ENCODE results near the gene LRRC74B.

The LRRC74B gene

GRCh38 chr22:20998411-20999336, 47.1 kb upstream of the LRRC74B start:
- peaks cover 59% of the 10 kb centered on the region for H3K36me3 ChIP-seq

GRCh38 chr22:20999350-21000206, 46.2 kb upstream of the LRRC74B start:
- Histone ChIP-seq H3K27me3 (ENCODE audit: insufficient read depth, low read depth, severe bottlenecking) (no peaks in the 10 kb centered on the region), H3K27ac (peak overlapping the region; percentile 99; the same call in 1 of the 2 replicates), H3K4me3 (ENCODE audit: low read depth, low read length) (no peak overlapping the region), H3K9me3 (ENCODE audit: severe bottlenecking) (no peaks in the 10 kb centered on the region), H3K36me3 (peaks cover 64% of the 10 kb centered on the region)
- no peak for DNase-seq
- TF ChIP-seq CTCF (IDR thresholded peaks at IDR 0.05; ENCODE audit: low read depth, low read length): no peak

More at GRCh38 chr22:20998411-20999336, 47.1 kb upstream of the LRRC74B start:
- Histone ChIP-seq H3K4me3 (ENCODE audit: low read depth, low read length) (no peak overlapping the region), H3K27me3 (ENCODE audit: insufficient read depth, low read depth, severe bottlenecking) (no peaks in the 10 kb centered on the region), H3K27ac (no peak overlapping the region), H3K9me3 (ENCODE audit: severe bottlenecking) (no peaks in the 10 kb centered on the region)
- DNase-seq: no peak
- TF ChIP-seq CTCF (IDR thresholded peaks at IDR 0.05; ENCODE audit: low read depth, low read length): no peak

GRCh38 chr22:21000207-21000986, 45.3 kb upstream of the LRRC74B start:
- Histone ChIP-seq H3K4me3 (ENCODE audit: low read depth, low read length) (peak overlapping the region; percentile 95), H3K27ac (peak overlapping the region; percentile 99), H3K36me3 (peaks cover 70% of the 10 kb centered on the region), H3K27me3 (ENCODE audit: insufficient read depth, low read depth, severe bottlenecking) (no peaks in the 10 kb centered on the region), H3K9me3 (ENCODE audit: severe bottlenecking) (no peaks in the 10 kb centered on the region)
- TF ChIP-seq CTCF (IDR thresholded peaks at IDR 0.05; ENCODE audit: low read depth, low read length): 0 out of 2 replicates have a peak, but pooled peaks have one; percentile 1
- DNase-seq: no peak

GRCh38 chr22:21000987-21001600, 44.7 kb upstream of the LRRC74B start:
- Histone ChIP-seq H3K36me3 (peaks cover 73% of the 10 kb centered on the region), H3K27me3 (ENCODE audit: insufficient read depth, low read depth, severe bottlenecking) (no peaks in the 10 kb centered on the region)
- no peak for DNase-seq

More at GRCh38 chr22:21000987-21001600, 44.7 kb upstream of the LRRC74B start:
- H3K4me3 ChIP-seq (ENCODE audit: low read depth, low read length): peak overlapping the region; percentile 95
- TF ChIP-seq CTCF (IDR thresholded peaks at IDR 0.05; ENCODE audit: low read depth, low read length): no peak
- H3K27ac ChIP-seq: peak overlapping the region; percentile 99
- no peaks in the 10 kb centered on the region for H3K9me3 ChIP-seq (ENCODE audit: severe bottlenecking)
